ENCODE results near the gene WRNIP1.
"Not testable (repeated sequence)": the region's sequence is repeated elsewhere in the genome, so short reads cannot be mapped to it uniquely, and the experiment has no call there.

Gene WRNIP1

GRCh38 chr6:2786269-2786668, 21.1 kb downstream of the WRNIP1 start:
- DNase-seq, result no peak

- no peak for DNase-seq
Measured at GRCh38 chr6:2790588-2791449, 25.6 kb downstream of the WRNIP1 start.

- no peak for DNase-seq
Measured at GRCh38 chr6:2791450-2791974, 26.3 kb downstream of the WRNIP1 start.

- no peak for DNase-seq
Measured at GRCh38 chr6:2792330-2793110, 27.3 kb downstream of the WRNIP1 start.

GRCh38 chr6:2793534-2794151, 28.4 kb downstream of the WRNIP1 start:
- no peak for DNase-seq

GRCh38 chr6:2794171-2794730, 29.1 kb downstream of the WRNIP1 start:
- DNase-seq, result no peak

- no peak for DNase-seq
Measured at GRCh38 chr6:2795162-2795561, 30.0 kb downstream of the WRNIP1 start.

GRCh38 chr6:2795956-2796355, 30.8 kb downstream of the WRNIP1 start:
- no peak for DNase-seq

- no peak for DNase-seq
Measured at GRCh38 chr6:2796861-2797260, 31.7 kb downstream of the WRNIP1 start.

GRCh38 chr6:2797564-2798031, 32.4 kb downstream of the WRNIP1 start:
- DNase-seq, result no peak

- DNase-seq, result no peak
Measured at GRCh38 chr6:2798586-2799134, 33.5 kb downstream of the WRNIP1 start.

GRCh38 chr6:2799936-2800527, 34.8 kb downstream of the WRNIP1 start:
- no peak for DNase-seq

- no peak for DNase-seq
Measured at GRCh38 chr6:2800552-2801316, 35.5 kb downstream of the WRNIP1 start.

- DNase-seq, result not testable (repeated sequence)
Measured at GRCh38 chr6:2801687-2802086, 36.5 kb downstream of the WRNIP1 start.

- no peak for DNase-seq
Measured at GRCh38 chr6:2802521-2803060, 37.4 kb downstream of the WRNIP1 start.

GRCh38 chr6:2803731-2804429, 38.7 kb downstream of the WRNIP1 start:
- no peak for DNase-seq

GRCh38 chr6:2804516-2804915, 39.3 kb downstream of the WRNIP1 start:
- no peak for DNase-seq

GRCh38 chr6:2805031-2805430, 39.8 kb downstream of the WRNIP1 start:
- DNase-seq, result no peak

- DNase-seq, result no peak
Measured at GRCh38 chr6:2806644-2807043, 41.5 kb downstream of the WRNIP1 start.

- no peak for DNase-seq
Measured at GRCh38 chr6:2807342-2808090, 42.3 kb downstream of the WRNIP1 start.
